WERI-Rb-1 (cell line): ENCODE data around the gene DEFB114.
"Not testable (repeated sequence)": the region's sequence is repeated elsewhere in the genome, so short reads cannot be mapped to it uniquely, and the experiment has no call there.

Experiments
- DNase-seq: peaks from one replicate; pipeline ENCODE4 v3.0.0-alpha.2; 2020
- H3K27ac ChIP-seq: fragments of 250-450 bp; sonication (Bioruptor Pico); 2 replicates; pipeline ENCODE4 v1.5.1; 2020; ENCODE audit warnings: mild to moderate bottlenecking, moderate library complexity
- H3K27me3 ChIP-seq: fragments of 250-450 bp; sonication (Bioruptor Pico); 2 replicates; pipeline ENCODE4 v1.5.1; 2021; ENCODE audit warnings: mild to moderate bottlenecking, low read depth, moderate library complexity; ENCODE audit not compliant: insufficient read depth, severe bottlenecking
- H3K36me3 ChIP-seq: fragments of 250-450 bp; sonication (Bioruptor Pico); 2 replicates; pipeline ENCODE4 v1.5.1; 2020; ENCODE audit warnings: mild to moderate bottlenecking, moderate library complexity
- H3K4me3 ChIP-seq: 2 replicates; pipeline ENCODE4 v1.5.1; 2011; ENCODE audit warnings: low read depth, mild to moderate bottlenecking, control low read depth, low read length
- H3K9me3 ChIP-seq: fragments of 250-450 bp; sonication (Bioruptor Pico); 2 replicates; pipeline ENCODE4 v1.5.1; 2021; ENCODE audit warnings: mild to moderate bottlenecking, moderate library complexity; ENCODE audit not compliant: severe bottlenecking
- TF ChIP-seq, protein P1 (sequence below): IDR thresholded peaks from 2 replicates; pipeline ENCODE4 v1.5.1; 2011; ENCODE audit warnings: low read depth, mild to moderate bottlenecking, control low read depth, inconsistent platforms, low read length

DEFB114 gene

GRCh38 chr6:49950415-49950751, 13.6 kb downstream of the DEFB114 start:
- TF ChIP-seq, protein P1, sequence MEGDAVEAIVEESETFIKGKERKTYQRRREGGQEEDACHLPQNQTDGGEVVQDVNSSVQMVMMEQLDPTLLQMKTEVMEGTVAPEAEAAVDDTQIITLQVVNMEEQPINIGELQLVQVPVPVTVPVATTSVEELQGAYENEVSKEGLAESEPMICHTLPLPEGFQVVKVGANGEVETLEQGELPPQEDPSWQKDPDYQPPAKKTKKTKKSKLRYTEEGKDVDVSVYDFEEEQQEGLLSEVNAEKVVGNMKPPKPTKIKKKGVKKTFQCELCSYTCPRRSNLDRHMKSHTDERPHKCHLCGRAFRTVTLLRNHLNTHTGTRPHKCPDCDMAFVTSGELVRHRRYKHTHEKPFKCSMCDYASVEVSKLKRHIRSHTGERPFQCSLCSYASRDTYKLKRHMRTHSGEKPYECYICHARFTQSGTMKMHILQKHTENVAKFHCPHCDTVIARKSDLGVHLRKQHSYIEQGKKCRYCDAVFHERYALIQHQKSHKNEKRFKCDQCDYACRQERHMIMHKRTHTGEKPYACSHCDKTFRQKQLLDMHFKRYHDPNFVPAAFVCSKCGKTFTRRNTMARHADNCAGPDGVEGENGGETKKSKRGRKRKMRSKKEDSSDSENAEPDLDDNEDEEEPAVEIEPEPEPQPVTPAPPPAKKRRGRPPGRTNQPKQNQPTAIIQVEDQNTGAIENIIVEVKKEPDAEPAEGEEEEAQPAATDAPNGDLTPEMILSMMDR: no peak
- Histone ChIP-seq H3K9me3 (no peaks in the 10 kb centered on the region), H3K4me3 (no peak overlapping the region), H3K27ac (no peak overlapping the region), H3K36me3 (no peaks in the 10 kb centered on the region), H3K27me3 (no peaks in the 10 kb centered on the region)
- no peak for DNase-seq

DNA sequence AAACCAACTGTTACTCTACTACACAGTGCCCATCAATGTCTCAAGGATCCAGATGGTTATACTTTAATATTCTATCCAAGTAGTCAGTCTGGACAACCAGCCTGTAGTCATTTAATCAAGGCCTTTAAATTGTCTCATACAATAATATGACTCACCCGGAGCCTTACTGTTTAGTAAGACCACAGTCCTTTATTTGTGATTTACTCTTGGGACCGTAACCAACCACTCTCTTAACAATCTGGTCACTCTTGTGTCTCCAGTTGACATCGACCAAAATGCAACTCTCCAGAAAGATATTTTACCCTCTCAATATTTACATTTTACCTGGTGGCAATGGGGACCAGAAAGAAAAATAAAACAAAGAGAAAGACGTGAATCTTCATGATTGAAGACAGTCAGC, 14.9 kb downstream of the DEFB114 start:
- Histone ChIP-seq H3K36me3 (no peaks in the 10 kb centered on the region), H3K4me3 (no peak overlapping the region), H3K27me3 (no peaks in the 10 kb centered on the region), H3K9me3 (peaks cover 9% of the 10 kb centered on the region), H3K27ac (no peak overlapping the region)
- TF ChIP-seq, protein P1: no peak
- no peak for DNase-seq

DNA sequence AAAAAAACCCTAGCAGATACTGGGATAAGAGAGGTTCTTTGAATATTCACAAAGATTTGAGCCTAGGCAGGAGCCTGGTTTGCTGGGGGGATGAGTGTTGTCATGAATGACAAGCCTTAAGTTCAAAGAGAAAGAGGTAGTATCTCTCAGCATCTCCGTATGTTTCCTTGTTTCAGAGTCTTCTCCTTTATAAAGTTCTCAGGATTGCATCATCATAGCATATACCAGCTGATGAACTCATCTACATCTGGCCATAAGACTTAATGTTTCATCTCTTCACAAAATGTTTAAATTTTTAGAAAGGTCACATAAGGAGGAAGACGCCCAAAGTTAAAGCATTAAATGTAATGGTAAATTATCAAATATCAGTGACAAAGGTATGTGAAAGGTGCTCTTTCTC, 17.1 kb downstream of the DEFB114 start:
- TF ChIP-seq, protein P1: no peak
- Histone ChIP-seq H3K36me3 (no peaks in the 10 kb centered on the region), H3K27me3 (no peaks in the 10 kb centered on the region), H3K4me3 (no peak overlapping the region), H3K9me3 (peaks cover 10% of the 10 kb centered on the region), H3K27ac (no peak overlapping the region)
- no peak for DNase-seq

DNA sequence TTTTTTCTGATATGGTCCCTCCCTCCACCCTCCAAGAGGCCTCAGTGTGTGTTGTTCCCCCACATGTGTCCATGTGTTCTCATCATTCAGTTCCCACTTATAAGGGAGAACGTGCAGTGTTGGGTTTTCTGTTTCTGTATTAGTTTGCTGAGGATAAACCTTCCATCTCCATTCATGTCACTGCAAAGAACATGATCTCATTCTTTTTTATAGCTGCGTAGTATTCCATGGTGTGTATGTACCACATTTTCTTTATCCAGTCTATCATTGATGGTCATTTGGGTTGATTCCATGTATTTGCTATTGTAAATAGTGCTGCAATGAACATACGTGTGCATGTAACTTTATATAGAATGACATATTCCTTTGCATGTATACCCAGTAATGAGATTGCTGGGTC, 19.9 kb downstream of the DEFB114 start:
- peaks cover 10% of the 10 kb centered on the region for H3K9me3 ChIP-seq
- H3K4me3 ChIP-seq, H3K27ac ChIP-seq, H3K36me3 ChIP-seq, H3K27me3 ChIP-seq, DNase-seq: not testable (repeated sequence)

- no peak for DNase-seq
- Histone ChIP-seq H3K27me3 (no peaks in the 10 kb centered on the region), H3K36me3 (no peaks in the 10 kb centered on the region), H3K9me3 (peaks cover 8% of the 10 kb centered on the region), H3K4me3 (no peak overlapping the region), H3K27ac (no peak overlapping the region)
- TF ChIP-seq, protein P1: no peak
These were observed 23.9 kb downstream of the DEFB114 start for GRCh38 chr6:49939993-49940498.

- H3K36me3 ChIP-seq: no peaks in the 10 kb centered on the region
- no peak overlapping the region for H3K4me3 ChIP-seq
- no peak for DNase-seq
- H3K27me3 ChIP-seq: no peaks in the 10 kb centered on the region
- H3K27ac ChIP-seq: no peak overlapping the region
- TF ChIP-seq, protein P1: no peak
- H3K9me3 ChIP-seq: no peaks in the 10 kb centered on the region
These were observed 26.2 kb downstream of the DEFB114 start for GRCh38 chr6:49937811-49938210.
